SU-DHL-6 (cell line): ENCODE results near the gene STX3.

Experiments used
- H2AFZ ChIP-seq: fragments of 200-600 bp; sonication (generic); 2 replicates; pipeline ENCODE4 v1.6.1; 2014; ENCODE audit warnings: low read depth, mild to moderate bottlenecking, moderate library complexity, mixed read lengths, antibody characterized with exemption, low read length; ENCODE audit not compliant: severe bottlenecking
- H3F3A ChIP-seq: fragments of 200-600 bp; shearing (Covaris generic); 2 replicates; pipeline ENCODE4 v1.6.0; 2016; ENCODE audit warnings: antibody characterized with exemption, mild to moderate bottlenecking; ENCODE audit not compliant: insufficient read depth
- H3K27ac ChIP-seq: fragments of 200-600 bp; sonication (generic); 2 replicates; pipeline ENCODE4 v1.5.1; 2016; ENCODE audit warnings: low read depth, mild to moderate bottlenecking, low read length, moderate library complexity, mixed read lengths
- H3K27me3 ChIP-seq: fragments of 200-600 bp; sonication (generic), shearing (Covaris generic); 2 replicates; pipeline ENCODE4 v1.6.0; 2014; ENCODE audit warnings: mild to moderate bottlenecking, low read length
- H3K36me3 ChIP-seq: fragments of 200-600 bp; sonication (generic); 2 replicates; pipeline ENCODE4 v1.6.1; 2014; ENCODE audit warnings: mild to moderate bottlenecking, low read length, mixed read lengths
- H3K4me2 ChIP-seq: fragments of 300-600, 200-600 bp; shearing (Covaris generic), sonication (generic); 2 replicates; pipeline ENCODE4 v1.6.0; 2014; ENCODE audit warnings: low read length, low read depth, mild to moderate bottlenecking; ENCODE audit not compliant: poor library complexity, severe bottlenecking
- H3K4me3 ChIP-seq: fragments of 200-600 bp; sonication (generic); 2 replicates; pipeline ENCODE4 v1.5.1; 2014; ENCODE audit warnings: antibody characterized with exemption, low read length, mild to moderate bottlenecking, mixed read lengths; ENCODE audit not compliant: insufficient read depth, poor library complexity, severe bottlenecking
- H3K79me2 ChIP-seq: fragments of 200-600 bp; sonication (generic); 2 replicates; pipeline ENCODE4 v1.6.1; 2014; ENCODE audit warnings: mild to moderate bottlenecking, low read length, moderate library complexity; ENCODE audit not compliant: insufficient read depth
- H3K9ac ChIP-seq: fragments of 200-600 bp; sonication (generic); 2 replicates; pipeline ENCODE4 v1.7.0; 2014; ENCODE audit warnings: mild to moderate bottlenecking, low read length
- H3K9me2 ChIP-seq: fragments of 200-600 bp; sonication (generic); replicated peaks from 2 replicates; pipeline ENCODE4 v1.6.1; 2014; ENCODE audit warnings: low read length; ENCODE audit not compliant: insufficient read depth
- H3K9me3 ChIP-seq: fragments of 200-600 bp; sonication (generic); 2 replicates; pipeline ENCODE4 v1.6.1; 2014; ENCODE audit warnings: low read length, mixed read lengths; ENCODE audit not compliant: insufficient read depth
- H4K20me1 ChIP-seq: fragments of 200-600 bp; sonication (generic); 2 replicates; pipeline ENCODE4 v1.6.1; 2014; ENCODE audit warnings: low read depth, mild to moderate bottlenecking, antibody characterized with exemption, low read length, moderate library complexity, mixed read lengths
- CTCF ChIP-seq: fragments of 200-600 bp; sonication (generic); IDR thresholded peaks from one replicate; pipeline ENCODE4 v1.5.1; 2017; ENCODE audit warnings: antibody characterized with exemption, mild to moderate bottlenecking, low read length, moderate library complexity; ENCODE audit not compliant: insufficient read depth, poor library complexity, severe bottlenecking
- EZH2phosphoT487 ChIP-seq: fragments of 200-600 bp; sonication (generic), shearing (Covaris generic); conservative IDR thresholded peaks from 2 replicates; pipeline ENCODE4 v1.6.1; 2018; ENCODE audit warnings: mild to moderate bottlenecking, antibody characterized with exemption, low read length, moderate library complexity, mixed read lengths

STX3 gene

GRCh38 chr11:59769111-59769510 lies 13.9 kb downstream of the STX3 start:
- Histone ChIP-seq H3K27ac (no peak overlapping the region), H3K4me3 (no peak overlapping the region), H3K79me2 (no peaks in the 10 kb centered on the region), H3K9me2 (no peaks in the 10 kb centered on the region), H4K20me1 (no peaks in the 10 kb centered on the region), H3K27me3 (no peaks in the 10 kb centered on the region), H3K9ac (no peak overlapping the region), H3K9me3 (no peaks in the 10 kb centered on the region), H2AFZ (no peak overlapping the region), H3K4me2 (no peak overlapping the region), H3F3A (no peaks in the 10 kb centered on the region), H3K36me3 (no peaks in the 10 kb centered on the region)
- TF ChIP-seq EZH2phosphoT487: no peak
- TF ChIP-seq CTCF: no peak

- Histone ChIP-seq H3K9ac (no peak overlapping the region), H2AFZ (no peak overlapping the region), H3F3A (no peaks in the 10 kb centered on the region), H3K4me2 (no peak overlapping the region), H3K27me3 (no peaks in the 10 kb centered on the region), H4K20me1 (no peaks in the 10 kb centered on the region), H3K27ac (no peak overlapping the region), H3K79me2 (no peaks in the 10 kb centered on the region), H3K4me3 (no peak overlapping the region), H3K9me3 (no peaks in the 10 kb centered on the region), H3K36me3 (no peaks in the 10 kb centered on the region), H3K9me2 (no peaks in the 10 kb centered on the region)
- TF ChIP-seq EZH2phosphoT487 (no peak), CTCF (no peak)
Measured at GRCh38 chr11:59769828-59770227, 14.7 kb downstream of the STX3 start.

GRCh38 chr11:59770319-59770718 lies 15.1 kb downstream of the STX3 start:
- no peaks in the 10 kb centered on the region for H3K9me3 ChIP-seq
- H3K4me2 ChIP-seq: no peak overlapping the region
- H3K9me2 ChIP-seq: no peaks in the 10 kb centered on the region
- H3K9ac ChIP-seq: no peak overlapping the region
- H2AFZ ChIP-seq: no peak overlapping the region
- no peaks in the 10 kb centered on the region for H3K36me3 ChIP-seq
- H3K27ac ChIP-seq: no peak overlapping the region
- TF ChIP-seq CTCF (no peak), EZH2phosphoT487 (no peak)
- no peaks in the 10 kb centered on the region for H3K79me2 ChIP-seq
- no peaks in the 10 kb centered on the region for H4K20me1 ChIP-seq
- no peak overlapping the region for H3K4me3 ChIP-seq
- no peaks in the 10 kb centered on the region for H3K27me3 ChIP-seq
- no peaks in the 10 kb centered on the region for H3F3A ChIP-seq
